GM13977 (cell line): ENCODE measurements around the gene CSN3.

ENCODE experiments used
- DNase-seq: peaks from one replicate; pipeline ENCODE4 v3.0.0; 2012; ENCODE audit warnings: low spot score
- in situ Hi-C: fragments of 300-500 bp; cut with MboI; formaldehyde crosslinking; loops from one replicate; pipeline ENCODE4 v1.12.0; 2022; ENCODE audit warnings: low sequenced_read_pairs, low pct_unique_long_range_greater_than_20kb, mixed read lengths, inconsistent platforms; ENCODE audit not compliant: unreplicated experiment
- TF ChIP-seq, protein P1 (sequence below): IDR thresholded peaks from 2 replicates; pipeline ENCODE4 v1.5.1; 2012; ENCODE audit warnings: mild to moderate bottlenecking, control low read depth; ENCODE audit not compliant: insufficient read depth; ENCODE audit errors: extremely low read depth, missing control alignments

The CSN3 gene

DNA sequence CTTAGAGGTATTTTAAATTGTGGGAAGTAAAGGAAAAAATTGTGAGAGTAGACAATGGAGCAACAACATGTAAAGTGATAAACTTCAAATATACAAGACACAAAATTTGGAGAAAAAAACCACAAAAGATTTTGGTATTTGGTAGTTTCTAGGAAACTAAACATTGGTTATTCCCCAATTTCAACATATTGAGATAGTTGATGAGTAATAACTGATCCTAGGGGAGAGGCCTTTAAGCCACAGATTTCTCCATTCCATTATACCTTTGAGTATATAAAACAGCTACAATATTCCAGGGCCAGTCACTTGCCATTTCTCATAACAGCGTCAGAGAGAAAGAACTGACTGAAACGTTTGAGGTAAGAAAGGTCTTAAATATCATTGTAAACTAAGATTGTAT lies 16.6 kb upstream of the CSN3 start, which contains the start of gene FDCSP:
Gene FDCSP (plus strand): TSS at position 301 of the 400 bp plus-strand sequence. CDS start 5,071 bp downstream, outside the sequence.
- no peak for DNase-seq
- in situ Hi-C loops: no loop called here
- TF ChIP-seq, protein P1, sequence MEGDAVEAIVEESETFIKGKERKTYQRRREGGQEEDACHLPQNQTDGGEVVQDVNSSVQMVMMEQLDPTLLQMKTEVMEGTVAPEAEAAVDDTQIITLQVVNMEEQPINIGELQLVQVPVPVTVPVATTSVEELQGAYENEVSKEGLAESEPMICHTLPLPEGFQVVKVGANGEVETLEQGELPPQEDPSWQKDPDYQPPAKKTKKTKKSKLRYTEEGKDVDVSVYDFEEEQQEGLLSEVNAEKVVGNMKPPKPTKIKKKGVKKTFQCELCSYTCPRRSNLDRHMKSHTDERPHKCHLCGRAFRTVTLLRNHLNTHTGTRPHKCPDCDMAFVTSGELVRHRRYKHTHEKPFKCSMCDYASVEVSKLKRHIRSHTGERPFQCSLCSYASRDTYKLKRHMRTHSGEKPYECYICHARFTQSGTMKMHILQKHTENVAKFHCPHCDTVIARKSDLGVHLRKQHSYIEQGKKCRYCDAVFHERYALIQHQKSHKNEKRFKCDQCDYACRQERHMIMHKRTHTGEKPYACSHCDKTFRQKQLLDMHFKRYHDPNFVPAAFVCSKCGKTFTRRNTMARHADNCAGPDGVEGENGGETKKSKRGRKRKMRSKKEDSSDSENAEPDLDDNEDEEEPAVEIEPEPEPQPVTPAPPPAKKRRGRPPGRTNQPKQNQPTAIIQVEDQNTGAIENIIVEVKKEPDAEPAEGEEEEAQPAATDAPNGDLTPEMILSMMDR: no peak

DNA sequence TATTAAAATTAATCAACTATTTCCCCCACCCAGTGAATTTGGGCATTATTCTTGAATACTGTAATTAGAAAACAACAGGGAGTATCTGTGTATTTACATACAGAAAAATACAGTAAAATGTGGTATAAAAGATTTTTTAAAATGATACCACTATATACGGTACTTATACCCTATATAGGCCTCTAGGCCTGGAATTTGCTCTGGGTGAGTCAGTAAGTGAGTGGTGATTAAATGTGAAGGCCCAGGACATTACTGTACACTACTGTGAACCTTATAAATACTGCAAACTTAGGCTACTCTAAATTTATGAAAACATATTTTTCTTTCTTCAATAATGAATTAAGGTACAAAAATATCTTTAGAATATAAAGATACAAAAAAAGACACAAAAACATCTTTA lies 6.3 kb upstream of the CSN3 start:
- TF ChIP-seq, protein P1: no peak
- in situ Hi-C loops: no loop called here

DNA sequence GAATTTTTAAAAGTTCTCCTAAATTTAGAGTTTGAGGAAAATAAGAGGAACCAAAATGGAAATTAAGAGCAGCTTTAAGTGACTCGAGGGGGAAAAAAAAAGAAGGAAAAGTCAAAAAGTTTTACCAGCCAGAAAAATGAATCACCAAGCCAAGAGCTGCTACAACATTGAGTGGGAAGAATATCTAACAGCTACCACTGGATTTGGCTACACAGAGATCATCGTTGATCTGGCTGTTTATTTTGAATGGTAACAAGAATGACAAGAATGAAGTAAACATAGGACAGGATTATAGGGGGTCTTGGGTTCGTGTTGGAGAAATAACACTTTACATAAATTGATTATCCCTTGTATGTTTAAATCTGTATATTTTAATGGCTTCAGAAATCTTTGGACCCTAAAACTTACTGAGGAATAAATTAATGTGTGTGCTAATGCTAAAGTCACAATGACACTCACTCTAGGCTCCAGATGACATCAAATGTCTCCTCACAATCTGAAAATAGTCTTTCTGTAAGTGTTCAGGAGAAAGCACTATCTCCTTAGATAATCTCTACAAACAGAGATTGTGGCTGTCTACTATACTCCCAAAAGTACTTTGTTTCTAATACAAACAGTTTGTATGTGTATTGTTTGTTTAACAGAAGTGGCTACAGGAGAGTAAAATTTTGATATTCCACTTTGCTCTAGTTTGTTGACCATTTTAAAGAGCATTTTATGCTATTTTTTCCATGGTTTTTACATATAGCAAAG lies 3.1 kb upstream of the CSN3 start:
- in situ Hi-C loops: no loop called here
- TF ChIP-seq, protein P1: no peak
- no peak for DNase-seq

More for the DNA sequence above, 6.3 kb upstream of the CSN3 start:
- DNase-seq: no peak

DNA sequence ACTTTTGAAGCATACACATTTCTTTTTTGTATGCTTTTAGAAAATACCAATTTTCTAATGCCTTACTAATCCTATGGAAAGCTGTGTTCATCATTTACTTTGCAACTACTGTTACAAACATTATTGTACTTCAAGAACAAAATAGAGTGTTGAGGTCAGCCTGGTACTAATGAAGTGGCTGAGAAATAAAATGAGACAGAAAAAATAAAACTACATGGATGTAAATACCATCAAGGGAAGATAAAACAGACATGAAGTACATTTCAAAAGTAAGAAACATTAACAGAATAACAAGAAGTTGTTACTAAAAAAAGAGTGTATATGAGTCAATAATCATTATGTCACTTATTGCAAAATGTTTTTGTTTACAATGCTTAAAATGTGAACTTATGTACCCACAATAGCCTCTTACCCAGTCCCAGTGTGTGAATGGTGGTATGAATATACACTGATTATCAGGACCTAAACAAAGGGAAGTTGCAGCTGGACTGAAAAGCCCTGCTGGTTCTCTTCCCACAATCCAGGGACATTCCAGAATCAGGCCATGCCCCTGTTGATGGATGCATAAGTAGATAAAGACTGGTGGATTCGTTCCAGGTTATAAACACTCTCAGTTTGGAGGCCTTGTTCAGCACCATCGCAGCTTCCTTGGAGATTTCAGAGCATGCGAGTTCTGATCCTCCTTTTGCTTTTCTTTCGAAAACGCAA lies 2.4 kb upstream of the CSN3 start:
- TF ChIP-seq, protein P1: no peak

DNA sequence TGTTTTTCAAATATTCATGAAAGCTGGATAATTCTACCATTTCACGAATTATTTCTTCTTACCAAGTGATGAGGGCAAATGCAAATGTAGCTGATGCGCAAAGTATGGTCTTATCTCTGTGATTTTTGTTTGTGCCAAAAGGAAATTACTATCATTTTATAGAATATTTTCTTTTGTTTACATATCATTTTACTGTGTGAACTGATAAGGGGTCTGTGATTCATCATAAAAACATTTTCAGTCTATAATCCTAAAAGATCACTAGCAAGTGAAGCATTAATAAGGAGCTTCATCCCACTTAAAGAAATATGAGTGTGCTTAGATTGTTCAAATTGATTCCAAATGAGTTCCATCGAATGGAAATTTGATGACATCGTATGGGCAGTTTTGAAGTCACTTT lies 694 bp downstream of the CSN3 start:
- TF ChIP-seq, protein P1: no peak
- DNase-seq: no peak
- in situ Hi-C loops: no loop called here

More for the DNA sequence above, 2.4 kb upstream of the CSN3 start:
- in situ Hi-C loops: no loop called here
- no peak for DNase-seq

DNA sequence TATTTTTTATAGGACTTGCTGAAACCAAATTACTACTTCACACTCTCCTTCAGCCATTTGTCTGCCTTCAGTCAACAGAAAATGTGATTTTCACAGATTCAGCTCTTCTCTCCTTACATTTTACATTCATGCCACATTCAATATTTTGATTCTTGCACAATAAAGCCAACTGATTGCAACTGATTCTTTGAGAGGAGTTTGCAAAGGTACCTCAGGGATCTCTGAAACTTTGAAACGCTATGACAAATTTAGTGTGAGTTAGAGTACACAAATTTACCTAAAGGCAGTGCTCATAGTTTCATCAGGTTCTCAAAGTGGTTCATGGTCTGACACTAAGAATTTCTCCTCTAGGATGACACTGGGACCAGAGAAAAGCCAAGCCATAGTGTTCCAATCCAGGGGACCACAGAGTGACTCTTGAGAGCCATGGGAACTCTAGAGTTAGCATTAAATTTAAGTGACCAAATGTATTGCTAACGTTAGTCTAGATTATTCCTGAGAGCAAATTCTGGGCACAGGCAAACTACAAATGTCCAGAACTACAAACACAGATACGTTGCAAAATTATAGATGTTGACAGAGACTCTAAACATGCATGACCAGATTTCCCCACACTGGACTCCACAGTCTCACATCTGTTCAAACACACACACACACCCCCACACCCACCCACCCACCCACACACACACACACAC lies 9.0 kb downstream of the CSN3 start:
- no peak for DNase-seq
- in situ Hi-C loops: no loop called here
- TF ChIP-seq, protein P1: no peak
